GM19240 (cell line): Measurements from ENCODE around the gene NEGR1.

Source experiments
- DNase-seq: peaks from one replicate; pipeline ENCODE4 v3.0.0; 2011; ENCODE audit warnings: low spot score; ENCODE audit not compliant: insufficient read length

Gene NEGR1

DNA sequence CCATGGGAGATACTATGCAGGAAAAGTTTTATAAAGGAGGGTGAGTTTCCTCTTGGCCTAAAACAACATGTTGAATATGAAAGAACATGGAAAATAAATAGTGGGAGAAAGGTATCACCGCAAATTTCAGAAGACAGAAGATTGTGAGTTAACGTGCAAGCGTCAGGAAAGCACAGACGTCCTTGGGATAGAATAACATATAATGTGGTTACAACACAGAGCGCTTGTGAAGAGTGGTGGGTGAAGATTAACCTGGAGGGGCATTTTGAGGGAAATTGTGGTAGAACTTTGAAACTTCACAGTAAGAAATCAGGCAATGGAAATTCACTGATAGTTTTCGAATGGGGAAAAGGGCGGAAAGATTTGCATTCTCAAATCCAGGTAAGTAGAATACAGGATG lies 47.3 kb downstream of the NEGR1 start:
- DNase-seq = no peak

GRCh38 chr1:72230746-72231145 lies 51.6 kb downstream of the NEGR1 start:
- DNase-seq = no peak

DNA sequence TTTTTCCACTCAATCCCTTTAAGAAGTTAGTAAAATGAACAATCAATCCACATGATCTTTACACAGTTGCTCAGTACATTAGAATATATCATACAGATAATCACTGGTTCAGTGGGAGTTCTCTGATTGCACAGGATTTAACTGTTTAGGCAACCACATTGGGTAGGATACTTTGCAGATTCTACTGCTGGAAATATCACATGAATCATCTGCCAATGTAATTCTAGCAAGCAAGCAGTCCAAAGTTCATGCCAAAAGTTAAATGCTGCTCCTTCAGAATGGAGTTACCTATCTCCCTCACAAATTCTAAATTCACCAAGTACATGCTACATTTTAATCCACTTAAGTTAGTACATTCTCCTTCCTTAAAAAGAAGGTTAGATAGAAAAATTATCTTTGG lies 52.4 kb downstream of the NEGR1 start:
- DNase-seq = no peak

GRCh38 chr1:72227667-72228066 lies 54.7 kb downstream of the NEGR1 start:
- no peak for DNase-seq

- DNase-seq = no peak
Measured at GRCh38 chr1:72224506-72224905, 57.8 kb downstream of the NEGR1 start.

- DNase-seq = no peak
Measured at GRCh38 chr1:72221811-72222210, 60.5 kb downstream of the NEGR1 start.

DNA sequence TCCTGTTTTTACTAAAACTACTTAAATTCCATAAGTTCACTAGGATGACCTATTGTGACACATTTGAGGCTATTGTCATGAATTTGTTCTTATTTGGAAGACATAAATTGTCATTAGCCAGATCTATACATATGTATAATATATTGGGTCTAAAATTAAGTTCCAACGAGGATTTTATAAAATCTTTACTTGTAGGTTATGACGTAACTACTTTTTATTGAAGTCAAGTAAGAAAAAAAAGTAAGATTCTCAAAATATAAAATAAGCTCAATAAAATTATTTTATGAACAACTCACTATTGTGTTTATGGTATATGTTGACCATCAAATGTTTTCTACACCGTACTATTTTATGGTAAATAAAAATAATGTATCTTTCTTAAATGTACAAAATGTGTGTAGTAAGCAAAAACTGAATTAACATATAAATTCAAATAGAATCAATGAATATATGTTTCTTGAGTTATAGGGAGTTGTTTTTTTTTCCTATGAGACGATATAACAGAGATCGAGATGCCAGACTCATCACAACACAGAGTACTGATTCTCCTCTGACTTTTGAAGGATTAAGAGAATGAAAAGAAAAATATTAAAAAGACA lies 64.1 kb downstream of the NEGR1 start:
- no peak for DNase-seq

GRCh38 chr1:72207059-72207458 lies 75.3 kb downstream of the NEGR1 start:
- DNase-seq = no peak

DNA sequence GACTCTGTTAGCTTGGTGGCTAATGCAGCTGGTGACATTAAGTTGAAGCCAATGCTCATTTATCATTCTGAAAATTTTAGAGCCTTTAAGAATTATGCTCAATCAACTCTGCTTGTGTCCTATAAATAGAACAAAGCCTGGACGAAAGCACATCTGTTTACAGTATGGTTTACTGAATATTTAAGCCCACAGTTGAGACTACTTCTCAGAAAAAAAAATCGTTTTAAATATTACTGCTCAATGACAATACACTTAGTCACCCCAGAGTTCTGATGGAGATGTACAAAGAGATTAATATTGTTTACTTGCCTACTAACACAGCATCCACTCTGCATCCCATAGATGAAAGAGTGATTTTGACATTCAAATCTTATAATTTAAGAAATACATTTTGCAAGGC lies 79.6 kb downstream of the NEGR1 start:
- DNase-seq = no peak

- no peak for DNase-seq
Measured at GRCh38 chr1:72197786-72198185, 84.6 kb downstream of the NEGR1 start.

DNA sequence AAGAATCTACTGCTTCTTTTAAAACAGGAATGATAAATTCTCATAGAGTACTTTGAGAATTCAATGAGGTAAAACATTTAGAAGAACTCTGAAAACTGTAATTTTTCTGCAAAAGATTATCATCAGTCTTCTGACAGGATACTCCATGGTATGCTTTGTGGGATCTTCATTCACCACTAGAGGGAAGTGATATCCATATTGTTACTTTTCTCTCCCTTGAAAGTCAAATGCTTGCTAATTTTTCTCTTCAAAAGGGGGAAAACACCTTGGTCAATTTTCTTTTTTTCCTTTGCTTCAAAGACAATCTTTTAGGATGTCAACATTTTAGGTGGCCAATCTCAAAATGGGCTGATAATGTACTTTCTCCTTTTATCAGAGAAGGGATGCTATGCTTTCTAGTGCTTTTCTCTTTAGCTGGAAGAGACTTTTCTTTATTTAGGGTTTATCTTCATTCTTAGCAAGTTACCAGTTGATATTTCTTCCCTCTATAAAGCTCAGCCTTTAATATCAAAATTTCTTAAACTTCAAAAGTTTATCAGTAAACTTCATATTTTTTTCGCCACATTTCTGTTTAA lies 95.5 kb downstream of the NEGR1 start:
- no peak for DNase-seq

- DNase-seq = no peak
Measured at GRCh38 chr1:72184099-72184701, 98.1 kb downstream of the NEGR1 start.

GRCh38 chr1:72182859-72183258 lies 99.5 kb downstream of the NEGR1 start:
- no peak for DNase-seq

DNA sequence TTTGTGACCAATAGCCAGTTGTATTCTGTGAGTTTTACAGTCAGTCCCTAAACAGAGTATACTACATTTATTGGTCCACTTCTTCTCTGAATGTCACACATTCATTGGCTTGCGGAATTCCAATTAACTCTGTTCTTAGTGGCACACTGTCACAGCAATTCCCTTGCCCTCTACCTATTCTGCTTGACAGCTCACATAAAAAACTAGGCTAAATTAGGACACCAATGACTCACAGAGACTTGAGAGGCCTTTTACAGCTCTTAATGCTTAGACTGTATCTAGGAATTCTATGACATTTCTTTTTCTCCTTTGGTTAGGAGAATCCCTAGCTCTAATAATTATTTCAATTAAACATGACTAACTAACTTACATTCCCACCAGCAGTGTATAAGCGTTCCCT lies 104.1 kb downstream of the NEGR1 start:
- DNase-seq = no peak

DNA sequence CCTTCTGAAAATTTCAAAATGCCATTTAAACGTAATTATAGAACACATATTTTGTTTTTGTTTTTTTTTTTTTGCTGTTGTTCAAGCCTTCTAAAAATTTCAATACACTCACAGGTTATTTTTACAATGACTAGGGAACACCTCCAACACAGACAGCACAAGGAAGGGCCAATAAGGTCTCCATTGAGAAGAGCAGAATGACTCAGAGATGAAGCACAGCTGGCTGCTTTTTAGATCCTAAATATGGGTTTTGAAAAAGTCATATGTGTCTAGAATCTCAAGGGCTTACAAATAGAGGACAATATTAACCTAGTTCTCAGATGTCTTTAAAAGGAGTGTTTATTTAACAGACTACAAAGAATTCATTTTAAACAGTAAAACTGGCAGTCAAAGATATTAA lies 104.6 kb downstream of the NEGR1 start:
- DNase-seq = no peak

DNA sequence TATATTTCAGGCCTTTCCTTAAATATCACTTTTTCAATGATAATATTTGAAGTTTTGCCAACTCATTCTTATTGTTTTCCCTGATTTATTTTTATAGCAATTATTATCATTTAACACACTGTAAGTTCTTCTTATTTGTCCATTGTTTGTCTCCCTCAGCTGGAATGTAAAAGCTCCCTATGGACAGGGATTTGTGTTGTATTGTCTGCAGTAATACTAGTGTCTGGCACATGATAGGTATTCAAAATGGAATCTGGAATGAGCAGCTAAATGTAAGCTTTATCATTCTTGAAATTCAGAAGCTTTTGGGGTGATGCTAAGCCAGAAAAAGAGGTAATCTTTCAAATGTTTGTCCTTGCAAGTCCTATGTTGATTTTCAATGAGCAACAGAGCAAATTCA lies 112.1 kb downstream of the NEGR1 start:
- DNase-seq = no peak

DNA sequence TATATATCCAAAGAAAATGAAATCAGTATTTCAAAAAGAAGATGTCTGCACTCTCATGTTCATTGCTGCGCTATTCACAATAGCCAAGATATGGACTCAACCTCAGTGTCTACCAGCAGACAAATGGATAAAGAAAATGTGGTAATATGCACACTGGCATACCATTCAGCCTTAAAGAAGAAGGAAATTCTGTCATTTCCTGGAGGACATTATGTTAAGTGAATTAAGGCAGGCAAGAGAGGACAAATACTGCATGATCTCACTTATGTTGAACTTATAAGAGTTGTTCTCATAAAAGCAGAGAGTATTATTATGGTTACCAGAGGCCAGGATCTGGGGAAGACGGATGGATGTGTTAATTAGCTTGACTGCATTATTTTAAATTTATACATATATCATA lies 115.9 kb downstream of the NEGR1 start:
- no peak for DNase-seq

- DNase-seq = no peak
Measured at GRCh38 chr1:72150508-72150907, 131.8 kb downstream of the NEGR1 start.

DNA sequence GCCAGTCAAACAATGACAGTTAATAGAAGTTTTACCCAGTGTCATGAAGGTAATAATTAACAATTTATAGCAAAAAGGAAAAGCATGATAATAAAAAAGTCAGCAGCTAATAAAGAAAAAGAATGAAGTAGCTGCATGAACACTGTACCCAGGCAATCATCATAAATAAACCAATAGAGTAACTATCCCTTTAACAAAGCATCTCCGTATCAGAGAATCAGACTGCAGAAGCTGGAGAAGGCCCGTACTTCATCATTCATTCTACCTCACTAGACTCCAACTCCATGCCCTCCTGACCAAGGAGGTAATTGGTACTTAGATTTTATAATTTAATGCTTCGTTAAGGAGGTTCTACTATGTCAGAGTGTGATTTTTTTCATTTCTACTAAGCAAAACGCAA lies 140.5 kb downstream of the NEGR1 start:
- no peak for DNase-seq

- DNase-seq = no peak
Measured at GRCh38 chr1:72140222-72140621, 142.1 kb downstream of the NEGR1 start.

DNA sequence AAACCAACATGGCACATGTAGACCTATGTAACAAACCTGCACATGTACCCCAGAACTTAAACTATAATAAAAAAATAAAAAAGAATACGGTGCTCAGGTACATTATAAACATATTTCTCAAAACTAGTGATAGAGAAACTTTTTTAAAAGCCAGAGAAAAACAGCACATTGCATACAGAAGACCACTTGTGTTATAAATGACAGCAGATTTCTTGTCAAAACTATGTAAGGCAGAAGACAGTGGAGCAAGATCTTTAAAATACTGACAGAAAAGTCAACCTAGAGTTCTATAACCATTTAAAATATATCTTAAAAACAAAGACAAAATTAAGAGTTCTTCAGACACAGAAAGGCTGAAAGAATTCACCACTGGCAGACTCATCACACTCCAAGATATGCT lies 144.7 kb downstream of the NEGR1 start:
- no peak for DNase-seq

- DNase-seq = no peak
Measured at GRCh38 chr1:72129869-72130268, 152.5 kb downstream of the NEGR1 start.
